ENCODE measurements around the gene HSD17B13.
"Not testable (repeated sequence)": the region's sequence is repeated elsewhere in the genome, so short reads cannot be mapped to it uniquely, and the experiment has no call there.

HSD17B13 gene

GRCh38 chr4:87315000-87315399, 7.7 kb downstream of the HSD17B13 start:
- DNase-seq: peak; percentile 15

DNA sequence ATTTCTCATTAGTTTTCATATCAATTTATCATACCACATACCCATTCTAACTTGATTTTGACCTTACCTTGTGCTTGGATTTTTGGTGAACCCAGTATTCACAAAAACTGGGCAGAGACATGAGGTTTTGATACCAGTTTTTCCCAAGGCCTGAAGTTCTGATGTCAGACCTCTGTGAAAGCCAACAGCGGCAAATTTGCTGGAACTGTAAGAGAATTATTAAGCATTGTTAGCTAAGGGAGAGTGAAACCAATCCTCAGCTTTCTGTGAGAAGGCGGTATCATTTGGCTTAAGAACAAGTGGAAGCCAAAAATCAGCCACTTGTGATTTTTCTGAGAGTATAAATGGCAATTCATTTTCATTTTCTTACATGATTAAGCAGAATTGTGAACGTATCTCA, 8.9 kb downstream of the HSD17B13 start:
- DNase-seq: no peak

- no peak for DNase-seq
These were observed 11.0 kb downstream of the HSD17B13 start for GRCh38 chr4:87311684-87312083.

- DNase-seq: no peak
These were observed 11.9 kb downstream of the HSD17B13 start for GRCh38 chr4:87310691-87311335.

DNA sequence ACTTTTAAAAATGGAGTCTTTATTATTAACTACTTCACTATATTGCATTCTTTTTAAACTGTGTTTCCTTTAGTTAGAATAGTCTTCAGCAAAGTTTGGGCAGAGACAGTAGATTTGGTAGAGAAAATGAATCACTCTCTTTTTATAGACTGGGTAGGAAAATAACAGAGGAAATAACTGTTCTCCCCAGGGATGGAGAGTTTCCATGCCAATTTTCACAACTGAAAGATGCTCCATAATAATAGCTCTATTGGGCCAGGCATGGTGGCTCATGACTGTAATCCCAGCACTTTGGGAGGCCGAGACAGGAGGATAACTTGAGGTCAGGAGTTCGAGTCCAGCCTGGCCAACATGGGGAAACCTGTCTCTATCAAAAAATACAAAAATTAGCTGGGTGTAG, 13.1 kb downstream of the HSD17B13 start:
- DNase-seq: no peak

DNA sequence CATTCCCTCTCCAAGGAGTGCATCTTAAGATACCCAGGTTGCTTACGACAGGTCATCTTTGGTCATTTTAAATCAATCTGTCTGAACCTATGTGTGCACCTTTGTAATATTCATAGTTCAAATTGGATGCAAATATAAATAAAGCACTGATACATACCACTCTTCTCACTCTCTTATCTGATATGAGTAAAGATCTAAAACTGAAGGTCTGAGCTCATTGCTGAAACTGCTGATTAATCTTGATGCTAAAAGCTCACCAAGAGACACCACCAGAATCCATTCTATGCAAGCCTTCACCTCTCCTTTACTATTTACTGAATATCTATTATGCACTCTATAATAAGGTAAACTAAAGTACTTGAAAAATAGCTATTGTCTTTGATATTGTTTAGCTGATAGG, 16.6 kb downstream of the HSD17B13 start:
- no peak for DNase-seq

DNA sequence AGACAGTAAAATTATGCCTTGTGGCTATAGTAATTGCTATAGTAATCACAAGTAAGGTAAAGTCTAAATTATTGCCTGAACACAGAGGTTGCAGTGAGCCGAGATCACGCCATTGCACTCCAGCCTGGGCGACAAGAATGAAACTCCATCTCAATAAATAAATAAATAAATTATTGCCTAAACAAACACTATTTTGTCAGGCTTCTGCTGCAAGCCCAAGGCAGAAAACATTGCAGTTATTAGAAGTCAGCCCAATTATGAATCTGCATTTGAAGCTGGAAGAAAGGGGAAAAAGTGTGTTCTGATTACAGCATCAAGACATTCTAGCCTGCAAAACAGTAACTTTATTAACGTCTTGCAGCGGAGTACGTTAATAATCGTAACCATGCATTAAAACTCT, 17.1 kb downstream of the HSD17B13 start:
- no peak for DNase-seq

- DNase-seq: no peak
These were observed 17.8 kb downstream of the HSD17B13 start for GRCh38 chr4:87304745-87305432.

DNA sequence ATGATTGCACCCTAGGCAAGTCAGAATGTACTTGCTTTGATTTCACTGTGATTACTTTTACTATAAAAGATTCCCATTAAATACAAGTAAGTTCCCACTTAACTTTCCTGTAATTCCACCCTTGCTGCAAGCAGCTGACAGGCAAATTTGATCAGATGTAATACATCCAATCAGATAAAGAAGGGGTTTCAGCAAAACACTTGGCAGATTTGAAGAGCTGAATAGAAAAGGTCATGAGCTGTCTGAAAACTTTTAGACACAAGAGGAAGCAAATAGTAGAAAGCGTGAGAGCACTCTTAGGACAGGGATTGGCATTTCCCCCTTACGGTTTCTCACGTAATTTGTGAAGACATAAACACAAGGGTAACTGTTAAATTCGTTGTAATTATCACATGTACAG, 22.8 kb downstream of the HSD17B13 start:
- no peak for DNase-seq

- no peak for DNase-seq
These were observed 24.3 kb downstream of the HSD17B13 start for GRCh38 chr4:87298362-87298761.

GRCh38 chr4:87294911-87295310, 27.8 kb downstream of the HSD17B13 start:
- not testable (repeated sequence) for DNase-seq

- DNase-seq: not testable (repeated sequence)
These were observed 28.8 kb downstream of the HSD17B13 start for GRCh38 chr4:87293889-87294288.

DNA sequence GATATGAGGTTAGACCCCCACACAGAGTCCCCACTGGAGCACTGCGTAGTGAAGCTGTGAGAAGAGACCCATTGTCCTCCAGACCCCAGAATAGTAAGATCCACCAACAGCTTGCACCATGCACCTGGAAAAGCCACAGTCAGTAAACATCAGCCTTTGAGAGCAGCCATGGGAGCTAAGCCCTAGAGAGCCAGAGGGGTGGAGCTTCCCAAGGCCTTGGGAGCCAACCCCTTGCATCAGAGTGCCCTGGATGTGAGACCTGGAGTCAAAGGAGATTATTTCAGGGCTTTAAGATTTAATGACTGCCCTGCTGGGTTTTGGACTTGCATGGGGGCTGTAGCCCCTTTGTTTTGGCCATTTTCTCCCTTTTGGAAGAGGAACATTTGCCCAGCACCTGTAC, 35.7 kb downstream of the HSD17B13 start:
- DNase-seq: no peak

DNA sequence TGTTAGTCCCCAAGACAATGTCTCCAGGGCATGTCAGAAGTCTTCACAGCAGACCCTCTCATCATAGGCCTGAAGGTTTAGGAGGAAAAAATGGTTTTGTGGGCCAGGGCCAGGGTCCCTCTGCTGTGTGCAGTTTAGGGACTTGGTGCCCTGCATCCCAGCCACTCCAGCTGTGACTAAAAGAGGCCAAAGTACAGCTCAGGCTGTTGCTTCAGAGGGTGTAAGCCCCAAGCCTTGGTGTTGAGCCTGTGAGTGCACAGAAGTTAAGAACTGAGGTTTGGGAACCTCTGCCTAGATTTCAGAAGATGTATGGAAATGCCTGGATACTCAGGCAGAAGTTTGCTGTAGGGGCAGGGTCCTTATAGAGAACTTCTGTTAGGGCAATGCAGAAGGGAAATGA, 38.4 kb downstream of the HSD17B13 start:
- DNase-seq: not testable (repeated sequence)

- no peak for DNase-seq
These were observed 39.5 kb downstream of the HSD17B13 start for GRCh38 chr4:87283151-87283550.

DNA sequence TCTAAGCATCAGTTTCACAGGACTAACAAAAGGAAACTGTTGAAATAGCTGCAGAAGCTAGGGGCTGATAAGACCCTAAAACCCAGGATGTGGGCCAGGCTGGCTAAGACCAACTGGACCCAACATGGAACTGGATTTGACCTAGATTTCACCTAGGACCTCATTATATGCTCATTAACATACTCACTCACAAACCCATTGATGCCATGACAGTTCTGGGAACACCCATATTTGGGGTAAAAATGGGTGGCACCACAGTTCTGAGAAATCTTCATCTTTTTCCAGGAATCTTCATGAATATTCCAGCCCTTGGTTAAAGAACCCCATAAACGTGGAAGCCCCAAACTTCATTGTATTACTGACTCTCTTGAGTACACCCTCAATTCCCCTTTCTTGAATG, 41.1 kb downstream of the HSD17B13 start:
- no peak for DNase-seq

- DNase-seq: no peak
These were observed 44.3 kb downstream of the HSD17B13 start for GRCh38 chr4:87278335-87278794.

DNA sequence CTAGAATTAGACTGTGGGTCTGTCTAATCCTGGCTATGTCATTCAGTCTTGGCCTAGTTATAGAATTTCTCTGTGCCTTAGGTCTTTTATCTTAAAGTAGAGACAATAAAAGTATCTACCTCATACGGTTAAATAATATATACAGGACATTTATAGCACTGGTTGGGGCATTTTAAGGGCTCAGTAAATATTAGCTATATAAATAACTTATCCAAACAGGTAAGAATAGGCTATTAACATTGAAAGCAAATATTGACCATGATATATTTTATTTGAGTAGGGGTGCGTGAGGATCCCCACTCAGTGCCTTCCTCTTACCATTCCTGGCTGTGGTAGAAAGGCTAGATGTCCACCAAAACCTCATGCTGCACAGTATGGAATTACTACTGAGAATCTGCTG, 47.4 kb downstream of the HSD17B13 start:
- DNase-seq: no peak

DNA sequence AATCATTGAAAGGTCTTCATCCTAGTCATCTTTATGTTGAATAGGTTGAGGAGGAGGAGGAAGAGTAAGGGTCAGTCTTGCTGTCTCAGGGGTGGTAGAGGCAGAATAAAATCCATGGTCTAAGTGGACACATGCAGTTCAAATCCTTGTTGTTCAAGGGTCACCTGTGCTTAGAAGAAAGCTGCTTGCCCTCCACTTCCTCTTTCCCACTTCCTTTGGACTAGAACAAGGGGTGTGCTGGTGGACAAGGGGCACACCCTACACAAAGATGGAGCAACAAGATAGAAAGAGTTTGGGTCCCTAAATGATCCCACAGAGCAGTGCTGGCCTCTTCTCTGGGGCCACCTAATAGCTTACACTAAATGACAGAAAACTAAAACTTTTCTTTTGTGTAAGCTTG, 47.9 kb downstream of the HSD17B13 start:
- no peak for DNase-seq

DNA sequence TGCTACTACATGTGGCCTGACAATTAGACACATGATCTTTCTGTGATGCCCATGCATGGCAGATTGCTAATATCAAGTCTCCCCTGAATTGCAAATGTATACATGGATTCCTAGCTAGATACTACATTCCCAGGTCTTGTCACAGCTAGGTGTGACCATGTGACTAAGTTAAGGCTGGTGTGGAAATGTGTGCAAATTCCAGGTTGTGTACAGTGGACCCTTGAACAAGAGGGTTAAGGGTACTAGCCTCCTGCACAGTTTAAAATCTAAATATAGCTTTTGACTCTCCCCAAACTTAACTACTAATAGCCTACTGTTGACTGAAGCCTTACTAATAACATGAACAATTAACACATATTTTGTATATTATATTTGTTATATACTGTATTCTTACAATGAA, 48.4 kb downstream of the HSD17B13 start:
- no peak for DNase-seq

DNA sequence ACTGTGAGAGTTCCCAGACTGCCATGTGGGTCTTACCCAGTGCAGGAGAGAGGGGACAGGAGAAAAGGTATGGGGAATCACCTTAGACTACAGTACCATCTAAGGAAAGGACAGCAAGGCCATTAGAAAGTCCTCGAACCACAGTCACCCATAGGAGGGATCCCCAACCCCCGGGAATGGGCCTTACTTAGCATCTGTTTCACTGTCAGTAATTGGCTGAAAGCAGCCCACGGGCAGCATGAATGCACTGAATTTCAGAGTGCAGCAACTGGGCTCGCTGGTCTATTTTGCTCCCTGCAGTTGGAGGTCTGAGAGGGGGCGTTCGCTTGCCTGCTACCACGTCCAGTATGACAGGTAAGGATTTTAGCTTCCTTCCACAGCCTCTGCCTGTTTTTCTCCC, 51.9 kb downstream of the HSD17B13 start:
- no peak for DNase-seq

DNA sequence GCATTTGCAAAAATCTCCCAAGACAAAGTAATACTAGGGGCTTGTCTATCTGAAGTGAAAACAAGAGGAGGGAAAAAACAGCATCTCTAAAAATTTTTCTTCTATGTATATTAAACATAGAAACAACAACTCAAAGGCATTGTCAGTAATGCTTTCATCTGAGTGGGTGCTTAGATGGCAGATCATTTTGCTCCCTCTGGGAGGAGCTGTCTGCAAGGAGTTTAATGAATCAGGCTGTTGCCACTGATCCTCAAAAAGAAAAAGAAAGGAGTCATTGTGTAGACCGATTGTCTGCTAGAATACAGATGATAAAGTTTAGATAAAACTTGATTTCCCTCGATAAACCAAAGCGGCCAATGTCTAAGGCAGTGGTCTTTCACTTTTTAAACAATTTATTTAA, 52.5 kb downstream of the HSD17B13 start:
- DNase-seq: no peak

GRCh38 chr4:87268411-87268810, 54.3 kb downstream of the HSD17B13 start:
- DNase-seq: no peak

- no peak for DNase-seq
These were observed 55.7 kb downstream of the HSD17B13 start for GRCh38 chr4:87266986-87267385.

GRCh38 chr4:87262886-87263285, 59.8 kb downstream of the HSD17B13 start:
- no peak for DNase-seq
